GM12878 (cell line): Measurements from ENCODE around the gene SETDB1.

Source experiments
- ETV6 ChIP-seq, 2 experiments: fragments of 450-650 bp in 1 of 2; IDR thresholded peaks in 1 of 2; conservative IDR thresholded peaks in 1 of 2; 2 replicates each; pipeline ENCODE4 v1.6.1; 2014; ENCODE audit warnings: antibody characterized with exemption in 1 of 2, borderline replicate concordance in 1 of 2, low read depth in 1 of 2, mild to moderate bottlenecking in 1 of 2, moderate library complexity in 1 of 2
- GATAD2B ChIP-seq: fragments of 450-650 bp; conservative IDR thresholded peaks from 2 replicates; pipeline ENCODE4 v1.6.1; 2017; ENCODE audit warnings: low read depth, mild to moderate bottlenecking, moderate library complexity
- MXI1 ChIP-seq: fragments of 150-350 bp; IDR thresholded peaks from 2 replicates; pipeline ENCODE4 v1.6.1; 2011; ENCODE audit warnings: low read depth, mild to moderate bottlenecking, inconsistent platforms, low read length, improper control_type of control experiment
- POLR2A ChIP-seq: IDR thresholded peaks from 2 replicates; pipeline ENCODE4 v1.6.1; 2011; ENCODE audit warnings: low read depth, mild to moderate bottlenecking, low read length
- SUZ12 ChIP-seq: fragments of 200-600 bp; sonication (generic); IDR thresholded peaks from one replicate; pipeline ENCODE4 v1.6.1; 2018; ENCODE audit warnings: antibody characterized with exemption, mild to moderate bottlenecking; ENCODE audit not compliant: unreplicated experiment
- TAF1 ChIP-seq: IDR thresholded peaks from 2 replicates; pipeline ENCODE4 v1.6.1; 2011; ENCODE audit warnings: mild to moderate bottlenecking, low read depth, low read length, borderline replicate concordance
- TF ChIP-seq, protein P1 (sequence below), 3 experiments: IDR thresholded peaks in 2 of 3; conservative IDR thresholded peaks in 1 of 3; 2 replicates each; pipeline ENCODE4 v1.5.1; 2011; ENCODE audit warnings: low read depth in 3 of 3, low read length in 3 of 3, mild to moderate bottlenecking in 3 of 3, control low read depth in 2 of 3, moderate library complexity in 2 of 3, inconsistent platforms in 1 of 3, mixed read lengths in 1 of 3; ENCODE audit not compliant: control insufficient read depth in 2 of 3, insufficient read depth in 1 of 3; ENCODE audit errors: extremely low read depth in 1 of 3

DNA sequence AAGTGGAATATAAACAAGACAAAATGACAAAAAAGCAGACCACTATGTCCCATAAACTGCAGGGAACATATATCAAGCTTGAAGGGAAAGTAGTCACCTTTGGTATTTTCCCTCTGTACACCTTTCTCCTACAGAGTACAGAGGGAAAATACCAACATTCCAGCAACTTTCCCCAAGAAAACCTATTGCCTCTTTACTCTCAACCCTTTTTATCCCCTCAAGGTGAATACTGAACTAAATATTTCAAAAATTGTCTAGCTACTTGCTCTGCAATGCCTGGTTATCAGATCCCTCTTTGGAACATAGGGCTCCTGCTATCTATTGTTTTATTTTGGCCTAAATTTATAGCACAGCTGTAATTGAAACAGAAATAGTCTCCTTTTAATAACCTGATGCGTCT is 23.4 kb upstream of the SETDB1 start:
- TF ChIP-seq ETV6 (conservative IDR thresholded peaks at IDR 0.05 in 1 of 2, IDR thresholded peaks at IDR 0.05 in 1 of 2; ENCODE audit: borderline replicate concordance in 1 of 2, low read depth in 1 of 2) (no peak), GATAD2B (no peak), SUZ12 (no peak), TAF1 (no peak), POLR2A (no peak), MXI1 (no peak)
- TF ChIP-seq, protein P1, sequence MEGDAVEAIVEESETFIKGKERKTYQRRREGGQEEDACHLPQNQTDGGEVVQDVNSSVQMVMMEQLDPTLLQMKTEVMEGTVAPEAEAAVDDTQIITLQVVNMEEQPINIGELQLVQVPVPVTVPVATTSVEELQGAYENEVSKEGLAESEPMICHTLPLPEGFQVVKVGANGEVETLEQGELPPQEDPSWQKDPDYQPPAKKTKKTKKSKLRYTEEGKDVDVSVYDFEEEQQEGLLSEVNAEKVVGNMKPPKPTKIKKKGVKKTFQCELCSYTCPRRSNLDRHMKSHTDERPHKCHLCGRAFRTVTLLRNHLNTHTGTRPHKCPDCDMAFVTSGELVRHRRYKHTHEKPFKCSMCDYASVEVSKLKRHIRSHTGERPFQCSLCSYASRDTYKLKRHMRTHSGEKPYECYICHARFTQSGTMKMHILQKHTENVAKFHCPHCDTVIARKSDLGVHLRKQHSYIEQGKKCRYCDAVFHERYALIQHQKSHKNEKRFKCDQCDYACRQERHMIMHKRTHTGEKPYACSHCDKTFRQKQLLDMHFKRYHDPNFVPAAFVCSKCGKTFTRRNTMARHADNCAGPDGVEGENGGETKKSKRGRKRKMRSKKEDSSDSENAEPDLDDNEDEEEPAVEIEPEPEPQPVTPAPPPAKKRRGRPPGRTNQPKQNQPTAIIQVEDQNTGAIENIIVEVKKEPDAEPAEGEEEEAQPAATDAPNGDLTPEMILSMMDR (IDR thresholded peaks at IDR 0.05 in 2 of 3, conservative IDR thresholded peaks at IDR 0.05 in 1 of 3; ENCODE audit: control insufficient read depth in 2 of 3, extremely low read depth in 1 of 3, insufficient read depth in 1 of 3, low read depth in 3 of 3, low read length in 3 of 3) = no peak
